Stimulated activated CD4-positive, alpha-beta T cell treated with anti-CD3 and anti-CD28 coated beads, Interleukin-1b, Interleukin-23, amount 100 ng/mL, for 4 hours (primary cell): ENCODE data around the gene HDAC4.
"Not testable (repeated sequence)": the region's sequence is repeated elsewhere in the genome, so short reads cannot be mapped to it uniquely, and the experiment has no call there.

Experiments
- DNase-seq, 2 donors: peaks; one replicate each; pipeline ENCODE4 v3.0.0-alpha.2; 2020; ENCODE audit warnings: low read depth in 2 of 2

The HDAC4 gene

DNA sequence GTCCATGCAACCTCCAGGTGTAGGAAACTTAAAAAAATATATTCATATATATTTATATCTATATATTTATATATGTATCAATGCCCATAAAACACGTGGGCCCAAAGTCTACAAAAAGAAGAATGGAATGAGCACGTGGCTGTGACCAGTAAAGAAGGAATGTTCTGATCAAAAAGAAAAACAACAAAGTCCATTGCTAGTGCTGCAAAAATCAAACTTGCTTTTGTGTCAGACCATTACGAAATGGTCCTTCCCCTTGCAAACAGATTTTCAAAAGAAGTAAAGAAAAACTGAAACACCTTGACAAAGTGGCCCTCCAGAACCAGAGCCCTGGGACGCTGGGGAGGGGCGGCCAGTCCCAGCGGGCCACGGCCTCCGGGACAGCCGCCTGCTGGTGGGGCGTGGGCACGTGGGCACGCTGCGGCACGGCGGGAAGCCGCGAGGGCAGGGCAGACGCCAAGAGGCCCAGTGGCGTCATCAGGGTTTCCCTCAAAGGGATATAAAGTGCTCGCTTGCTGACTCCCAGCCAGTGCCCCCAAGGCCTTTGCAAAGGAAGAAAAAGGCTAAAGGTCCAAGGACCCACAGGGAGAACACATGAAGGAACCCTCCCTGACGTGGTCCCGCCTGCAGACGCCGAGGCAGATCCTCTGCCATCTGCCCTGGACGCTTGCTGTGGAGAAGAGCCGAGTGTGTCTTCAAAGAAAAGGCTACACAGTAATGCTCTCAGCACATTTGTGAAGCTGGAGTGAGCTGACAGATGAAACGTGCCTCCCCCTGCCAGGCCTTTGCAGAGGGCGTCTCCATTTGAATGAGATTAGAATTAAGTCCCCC, 351.2 kb downstream of the HDAC4 start:
- DNase-seq = no peak

DNA sequence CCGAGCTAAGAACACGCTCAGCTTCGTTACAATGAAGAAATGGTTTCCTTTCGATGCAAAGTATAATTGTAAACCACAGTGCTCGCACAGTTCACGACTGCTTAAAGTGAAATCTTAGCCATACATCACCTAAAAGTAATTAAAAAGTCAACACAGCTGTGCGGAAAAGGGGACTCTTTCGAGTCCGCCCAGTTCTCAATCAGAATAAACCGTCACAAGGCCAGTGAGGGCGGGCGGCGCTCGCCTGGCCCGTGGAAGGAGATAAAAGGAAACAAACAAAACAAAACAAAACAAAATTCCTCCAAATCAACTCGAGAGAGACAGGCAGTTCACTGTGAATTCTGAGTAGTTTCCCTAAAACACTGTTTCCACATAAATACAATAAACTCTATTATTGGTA, 352.1 kb downstream of the HDAC4 start:
- no peak for DNase-seq

DNA sequence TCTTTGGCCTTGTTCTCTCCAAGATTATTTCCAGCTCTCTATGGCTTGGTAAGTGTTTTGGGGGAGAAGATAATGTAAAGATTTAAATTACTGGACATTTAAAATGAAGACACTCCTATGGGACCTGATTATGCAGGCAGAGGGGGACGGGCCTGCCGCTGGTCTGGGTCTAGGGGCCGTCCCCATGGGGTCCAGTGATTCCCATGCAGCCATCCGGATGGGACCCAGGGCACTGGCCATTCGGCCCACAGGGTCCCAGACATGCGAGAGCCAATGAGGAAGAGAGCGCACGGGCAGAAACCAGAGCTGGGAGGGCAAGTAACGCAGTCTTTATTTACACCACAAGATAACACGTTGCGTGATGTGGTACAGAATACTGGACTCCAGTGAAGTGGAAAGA, 353.0 kb downstream of the HDAC4 start:
- DNase-seq = no peak

DNA sequence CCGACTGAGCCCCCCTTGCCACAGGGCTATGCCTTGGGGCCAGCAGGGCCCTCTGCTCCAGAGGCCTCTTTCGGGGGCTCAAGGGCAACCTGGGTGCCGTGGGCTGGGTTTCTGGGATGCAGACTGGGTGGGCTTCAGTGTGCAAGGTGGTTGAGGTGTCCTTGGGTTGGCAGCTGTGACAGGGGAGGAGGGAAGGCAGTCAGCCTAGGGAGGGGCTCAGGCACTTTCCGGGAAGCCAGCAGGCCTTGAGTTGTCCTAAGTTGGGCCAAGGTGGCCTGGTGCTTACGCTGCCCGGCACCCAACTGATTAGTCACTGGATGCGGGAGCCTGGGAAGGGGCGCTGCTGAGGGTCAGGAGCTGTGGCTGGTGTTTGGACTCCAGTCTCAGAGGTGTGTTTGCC, 353.4 kb downstream of the HDAC4 start:
- DNase-seq = no peak

DNA sequence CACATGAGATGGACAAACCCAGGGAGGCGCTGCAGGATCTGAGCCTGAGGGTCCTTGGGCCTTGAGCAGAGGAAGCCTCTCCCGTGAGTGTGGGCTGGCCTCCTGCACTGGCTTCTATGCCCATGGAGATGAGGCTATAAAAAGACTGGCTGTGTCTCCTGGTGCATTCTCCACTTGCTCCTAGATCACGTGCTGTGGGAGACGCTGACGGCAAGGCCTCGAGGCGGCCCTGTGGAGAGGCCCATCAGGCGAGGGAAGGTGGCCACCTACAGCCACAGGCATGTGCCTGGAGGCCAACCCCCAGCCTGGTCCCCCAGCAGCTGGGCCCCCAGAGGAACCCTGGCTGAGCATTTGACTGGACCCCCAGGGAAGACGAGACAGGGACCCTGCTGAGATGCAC, 354.0 kb downstream of the HDAC4 start:
- no peak for DNase-seq

DNA sequence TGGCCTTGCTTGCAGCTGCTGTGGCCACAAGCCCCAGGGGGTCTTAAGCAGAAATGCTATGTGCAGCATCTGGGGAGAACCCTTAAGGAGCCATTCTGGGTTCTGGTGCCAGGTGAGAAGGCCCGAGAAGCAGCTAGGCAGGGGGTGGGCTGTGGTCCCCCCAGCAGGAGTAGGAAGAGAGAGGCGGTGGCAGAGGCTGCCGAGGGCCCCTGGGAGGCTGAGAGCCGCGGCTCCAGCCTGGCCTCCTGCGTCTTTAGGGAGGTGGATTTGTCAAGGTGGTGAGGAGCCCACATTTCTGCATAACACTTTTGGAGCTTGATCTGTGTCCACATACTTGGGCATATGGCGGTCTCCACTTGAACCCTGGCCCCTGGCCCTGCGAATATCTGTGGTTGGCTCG, 356.5 kb downstream of the HDAC4 start:
- DNase-seq = no peak

DNA sequence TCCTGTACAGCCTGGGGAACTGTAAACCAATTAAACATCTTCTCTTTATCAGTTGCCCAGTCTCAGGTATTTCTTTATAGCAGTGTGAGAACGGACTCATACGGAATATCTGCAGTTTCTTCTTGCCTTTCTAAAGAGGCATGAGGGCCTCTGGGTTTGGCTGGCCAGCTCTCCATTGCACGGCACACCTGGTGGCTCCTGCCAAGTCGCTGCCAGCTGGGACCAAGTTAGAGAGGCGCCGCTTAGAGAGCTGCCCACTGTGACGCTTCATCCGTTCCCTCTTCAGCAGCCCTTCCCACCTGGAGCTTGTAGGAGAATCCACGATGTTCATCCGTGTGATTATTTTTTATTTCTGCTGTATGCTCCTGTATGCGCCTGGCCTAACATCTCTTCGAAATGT, 357.5 kb downstream of the HDAC4 start:
- no peak for DNase-seq

DNA sequence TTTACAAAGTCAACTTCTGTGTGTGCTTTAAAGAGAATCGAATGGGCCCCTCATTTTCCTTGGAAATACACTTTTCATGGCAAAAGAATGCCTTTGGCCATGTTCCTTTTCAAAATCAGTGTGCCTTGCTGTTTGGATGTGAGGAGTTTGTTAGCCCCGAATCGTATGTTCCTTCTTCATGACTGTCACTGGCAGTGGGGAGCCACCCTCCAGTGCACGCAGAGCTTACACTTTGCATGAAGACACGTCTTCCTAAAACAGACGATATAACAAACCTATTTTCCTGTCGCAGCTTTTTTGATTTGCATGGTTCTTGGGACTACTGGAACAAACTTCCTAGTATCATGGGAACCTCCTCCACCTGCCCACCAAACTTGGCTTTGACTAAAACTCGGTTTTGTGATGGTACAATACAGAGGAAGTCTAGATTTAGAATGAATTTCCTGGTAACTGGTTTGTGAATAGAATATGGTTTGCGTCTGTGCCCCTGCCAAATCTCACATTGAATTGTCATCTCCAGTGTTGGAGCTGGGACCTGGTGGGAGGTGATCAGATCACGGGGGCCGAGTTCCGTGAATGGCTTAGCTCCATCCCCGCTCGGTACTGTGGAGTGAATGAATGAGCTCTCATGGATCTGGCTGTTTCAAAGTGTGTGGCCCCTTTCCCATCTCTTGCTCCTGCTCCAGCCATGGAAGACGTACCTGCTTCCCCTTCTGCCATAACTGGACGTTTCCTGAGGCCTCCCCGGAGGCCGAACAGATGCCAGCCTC, 358.1 kb downstream of the HDAC4 start:
- DNase-seq = no peak

DNA sequence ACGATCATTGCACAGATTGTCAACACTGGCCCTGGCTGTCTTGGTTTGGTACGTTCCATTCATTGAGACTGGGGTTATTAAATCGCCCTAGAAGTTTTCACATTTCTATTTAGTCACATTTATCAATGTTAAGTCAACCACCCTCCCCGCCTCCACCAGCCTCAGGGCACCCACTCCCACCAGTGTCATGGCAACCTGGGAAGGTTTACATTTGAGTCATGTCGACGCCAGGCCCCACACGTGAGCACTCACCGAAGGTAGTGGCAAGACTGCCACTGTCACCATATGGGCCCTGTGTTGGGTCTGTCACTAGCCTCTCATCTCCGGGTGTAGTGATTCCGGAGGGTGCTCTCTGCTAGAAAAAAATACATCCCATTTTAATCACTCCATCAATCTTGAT, 358.8 kb downstream of the HDAC4 start:
- no peak for DNase-seq

DNA sequence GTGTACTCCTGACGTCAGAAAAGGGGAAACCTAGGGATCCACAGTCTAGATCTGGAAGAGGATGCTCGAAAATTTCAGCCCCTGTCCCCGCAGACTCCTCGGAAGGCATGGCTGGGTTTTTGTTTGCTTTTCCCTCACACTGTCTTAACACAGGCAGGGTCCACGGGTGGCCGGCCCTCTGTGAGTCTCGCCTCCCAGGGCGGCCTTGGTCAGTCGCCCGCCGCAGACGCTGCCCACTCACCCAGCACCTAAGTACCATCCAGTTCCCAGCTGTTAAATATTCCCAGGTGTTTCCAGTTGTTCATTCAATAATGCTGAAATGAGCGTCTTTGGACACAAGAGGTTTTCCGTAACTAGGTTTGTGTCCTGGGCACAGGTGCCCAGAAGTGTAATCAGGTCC, 359.8 kb downstream of the HDAC4 start:
- DNase-seq = no peak

DNA sequence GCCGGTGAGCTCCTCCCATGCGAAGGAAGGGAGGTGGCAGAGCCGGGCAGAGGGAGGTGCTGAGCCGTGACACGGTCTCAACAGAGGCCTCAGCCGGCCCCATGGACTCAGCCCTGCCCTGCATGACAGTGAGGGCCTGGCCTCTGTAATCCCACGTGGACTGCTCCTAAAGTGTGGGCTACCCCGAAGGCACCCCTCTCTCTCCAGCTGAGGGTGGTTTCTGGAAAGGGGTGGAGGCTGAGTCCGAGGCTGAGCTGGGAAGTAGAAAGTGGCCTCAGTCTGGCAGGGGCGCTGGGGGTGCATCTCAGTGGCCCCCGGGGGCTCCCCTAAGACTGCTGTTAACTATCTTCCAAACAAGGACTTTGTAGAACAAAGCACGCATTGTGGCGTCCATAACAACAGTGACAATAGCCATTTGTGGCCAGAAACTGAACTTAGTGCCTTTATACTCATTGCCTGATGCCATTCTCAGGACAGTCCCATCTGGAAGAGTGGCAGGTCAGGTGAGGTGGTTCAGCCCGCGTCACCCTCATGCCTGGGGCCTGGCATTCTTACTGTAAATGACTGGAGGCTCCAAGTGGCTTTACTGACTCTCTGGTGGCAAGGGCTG, 360.6 kb downstream of the HDAC4 start:
- DNase-seq = no peak

DNA sequence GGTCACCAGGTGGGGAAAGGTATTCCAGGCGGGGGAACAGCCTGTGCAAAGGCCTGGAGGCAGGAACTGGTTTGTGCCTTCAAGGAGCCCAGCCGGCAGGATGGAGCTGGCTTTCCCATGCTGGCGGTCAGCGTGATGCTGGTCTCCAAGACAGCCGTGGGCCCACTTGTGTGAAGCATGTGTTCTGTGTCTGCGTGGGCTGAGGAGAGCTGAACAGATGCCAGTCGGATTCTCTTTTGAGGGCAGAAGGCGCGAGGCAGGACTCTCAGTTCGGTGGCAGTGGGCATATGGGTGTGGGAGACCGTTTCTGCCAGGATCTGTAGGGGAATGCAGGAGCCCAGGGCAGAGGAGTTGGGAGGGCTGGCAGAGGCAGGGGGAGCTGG, 361.4 kb downstream of the HDAC4 start:
- no peak for DNase-seq

DNA sequence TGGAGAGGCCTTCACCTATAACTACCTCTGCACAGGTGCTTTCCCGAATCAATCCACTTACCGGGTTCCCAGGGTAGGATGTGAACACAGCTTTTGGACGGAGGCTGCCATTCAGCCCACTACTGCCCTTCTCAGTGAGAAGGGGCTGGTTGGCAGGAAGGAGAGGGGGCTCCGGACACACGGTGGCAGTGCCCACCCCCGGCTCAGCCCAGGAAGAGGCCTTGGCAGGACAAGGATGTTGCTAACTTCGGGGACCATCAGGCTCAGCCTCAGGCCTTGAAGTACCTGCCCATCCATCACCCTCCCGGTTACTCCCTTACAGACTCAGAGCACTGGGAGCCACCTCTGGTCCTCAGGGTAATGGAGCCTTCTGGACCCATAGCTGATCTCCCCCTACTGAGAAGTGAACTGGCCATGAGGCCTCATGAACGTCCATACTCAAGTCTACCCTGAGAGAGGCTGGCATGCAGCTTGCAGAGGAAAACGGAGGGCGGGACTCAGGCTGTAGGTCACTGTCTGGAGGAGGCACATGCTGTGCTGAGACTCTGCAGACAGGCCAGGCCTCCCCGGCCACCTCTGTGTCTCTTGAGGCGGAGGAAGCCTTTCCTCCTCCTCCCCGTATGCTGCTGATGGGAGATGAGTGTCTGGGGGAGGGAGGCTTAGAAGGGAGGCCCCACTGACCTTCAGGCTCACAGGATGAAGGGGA, 361.9 kb downstream of the HDAC4 start:
- DNase-seq = no peak

DNA sequence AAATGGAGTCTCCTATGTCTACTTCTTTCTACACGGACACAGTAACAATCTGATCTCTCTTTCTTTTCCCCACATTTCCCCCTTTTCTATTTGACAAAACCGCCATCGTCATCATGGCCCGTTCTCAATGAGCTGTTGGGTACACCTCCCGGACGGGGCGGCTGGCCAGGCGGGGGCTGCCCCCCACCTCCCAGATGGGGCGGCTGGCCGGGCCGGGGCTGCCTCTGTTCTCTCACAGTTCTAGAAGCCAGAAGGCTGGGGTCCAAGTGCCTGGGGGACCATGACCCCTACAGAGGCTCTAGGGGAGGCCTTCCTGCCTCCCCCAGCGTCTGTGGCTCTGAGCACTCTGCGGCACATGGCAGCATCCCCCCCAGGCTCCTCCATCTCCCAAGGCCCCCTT, 362.5 kb downstream of the HDAC4 start:
- not testable (repeated sequence) for DNase-seq

DNA sequence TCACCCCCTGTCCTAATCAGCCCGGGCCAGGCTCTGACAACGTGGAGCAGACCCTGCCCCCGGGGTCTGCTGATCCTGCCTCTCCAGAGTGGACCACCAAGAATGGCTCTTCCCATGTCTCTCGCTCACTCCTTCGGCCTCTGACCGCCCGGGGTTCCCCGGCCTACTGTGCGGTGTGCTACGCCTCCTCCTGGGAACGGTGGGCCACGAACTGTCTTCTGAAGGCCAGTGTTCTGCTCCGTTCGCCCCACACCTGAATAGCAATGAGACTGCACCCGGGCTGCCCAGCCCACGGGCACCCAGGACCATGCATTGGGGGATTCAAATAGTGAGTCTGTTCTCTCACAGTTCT, 363.3 kb downstream of the HDAC4 start:
- no peak for DNase-seq

DNA sequence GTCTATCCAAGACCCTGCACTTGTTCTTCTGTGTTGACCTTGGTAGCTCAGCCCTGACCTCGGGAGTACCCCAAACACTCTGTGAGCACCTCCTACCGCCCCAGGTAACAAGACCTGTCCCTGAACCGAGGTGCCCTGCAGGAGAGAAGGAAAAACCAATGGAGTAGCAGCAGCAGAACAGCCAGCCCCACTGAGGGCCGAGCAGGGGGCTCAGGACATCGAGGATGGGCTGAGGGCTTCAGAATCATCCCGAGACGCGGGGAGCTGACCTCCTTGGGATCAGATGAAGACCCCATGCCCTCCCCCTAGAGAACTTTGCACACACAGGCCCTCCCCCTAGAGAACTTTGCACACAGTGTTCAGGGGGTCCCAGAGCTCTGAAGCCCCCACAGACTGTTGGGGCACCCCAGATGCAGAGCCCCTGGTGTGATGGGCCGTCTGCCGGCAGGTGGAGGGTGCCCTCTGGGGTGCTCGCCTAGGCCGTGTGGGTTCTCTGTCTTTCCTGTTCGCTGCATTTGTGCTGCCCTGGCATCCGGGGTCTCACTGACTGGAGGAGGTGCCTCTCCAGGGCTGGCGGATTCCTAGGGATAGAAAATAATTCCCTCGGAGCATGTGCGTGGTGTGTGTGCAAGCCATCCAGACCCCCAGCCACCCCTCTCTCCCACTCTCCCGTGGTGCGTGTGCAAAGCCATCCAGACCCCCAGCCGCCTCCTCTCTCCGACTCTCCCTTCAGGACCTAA, 363.8 kb downstream of the HDAC4 start:
- no peak for DNase-seq

DNA sequence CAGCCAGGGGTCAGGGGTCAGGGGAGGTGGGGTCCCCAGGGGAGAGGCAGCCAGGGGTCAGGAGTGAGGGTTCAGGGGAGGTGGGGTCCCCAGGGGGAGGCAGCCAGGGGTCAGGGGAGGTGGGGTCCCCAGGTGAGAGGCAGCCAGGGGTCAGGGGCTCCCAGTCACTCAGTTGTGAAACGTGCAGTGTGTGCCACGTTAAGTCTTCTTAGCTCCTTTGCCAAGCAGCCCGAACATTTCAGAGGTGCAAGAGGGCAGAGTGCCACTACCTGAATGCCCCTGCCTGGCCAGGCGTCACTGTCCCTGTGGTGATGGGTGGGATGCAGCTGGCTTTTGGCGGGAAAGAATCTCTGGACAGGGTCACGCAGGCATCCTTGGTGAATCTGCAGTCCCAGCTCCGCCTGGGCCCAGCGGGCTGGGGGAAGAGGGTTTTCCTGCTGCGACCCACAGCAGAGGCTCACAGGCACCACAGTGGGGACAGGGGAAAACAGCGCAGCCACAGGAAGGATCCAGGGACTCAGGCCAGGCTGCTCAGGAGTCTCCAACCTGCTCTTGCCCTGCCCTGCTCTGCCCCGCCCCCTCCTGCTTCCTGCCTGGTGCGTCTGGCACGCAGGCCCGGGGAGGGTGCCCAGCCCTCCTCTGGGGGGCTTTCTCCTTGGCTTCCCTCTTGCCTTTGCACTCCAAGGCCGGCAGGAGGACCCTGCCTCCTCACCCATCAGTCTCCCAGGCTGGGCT, 364.7 kb downstream of the HDAC4 start:
- DNase-seq = no peak

DNA sequence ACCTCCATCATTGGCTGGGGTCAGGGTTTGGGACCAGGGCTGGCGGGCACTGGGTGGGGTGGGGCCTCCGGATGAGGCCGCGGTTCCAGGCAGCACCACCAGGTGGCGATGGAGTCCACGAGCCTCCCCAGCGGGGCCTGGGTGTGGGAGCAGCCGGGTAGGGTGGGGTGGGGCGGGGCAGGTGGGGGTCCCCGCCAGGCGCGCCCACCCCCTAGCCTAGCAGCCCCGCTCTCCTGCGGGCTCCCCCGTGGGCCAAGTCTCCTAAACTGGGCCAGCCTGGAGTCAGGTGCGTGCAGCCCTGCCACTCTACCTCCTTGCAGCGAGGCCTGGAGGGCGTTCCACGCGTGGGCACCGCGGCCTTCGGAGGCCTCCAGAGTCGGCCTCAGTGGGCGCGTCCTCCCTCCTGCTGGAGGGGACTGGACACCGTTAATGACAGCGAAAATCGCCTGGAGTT, 365.4 kb downstream of the HDAC4 start:
- peak; percentile 56 to 59 for DNase-seq

DNA sequence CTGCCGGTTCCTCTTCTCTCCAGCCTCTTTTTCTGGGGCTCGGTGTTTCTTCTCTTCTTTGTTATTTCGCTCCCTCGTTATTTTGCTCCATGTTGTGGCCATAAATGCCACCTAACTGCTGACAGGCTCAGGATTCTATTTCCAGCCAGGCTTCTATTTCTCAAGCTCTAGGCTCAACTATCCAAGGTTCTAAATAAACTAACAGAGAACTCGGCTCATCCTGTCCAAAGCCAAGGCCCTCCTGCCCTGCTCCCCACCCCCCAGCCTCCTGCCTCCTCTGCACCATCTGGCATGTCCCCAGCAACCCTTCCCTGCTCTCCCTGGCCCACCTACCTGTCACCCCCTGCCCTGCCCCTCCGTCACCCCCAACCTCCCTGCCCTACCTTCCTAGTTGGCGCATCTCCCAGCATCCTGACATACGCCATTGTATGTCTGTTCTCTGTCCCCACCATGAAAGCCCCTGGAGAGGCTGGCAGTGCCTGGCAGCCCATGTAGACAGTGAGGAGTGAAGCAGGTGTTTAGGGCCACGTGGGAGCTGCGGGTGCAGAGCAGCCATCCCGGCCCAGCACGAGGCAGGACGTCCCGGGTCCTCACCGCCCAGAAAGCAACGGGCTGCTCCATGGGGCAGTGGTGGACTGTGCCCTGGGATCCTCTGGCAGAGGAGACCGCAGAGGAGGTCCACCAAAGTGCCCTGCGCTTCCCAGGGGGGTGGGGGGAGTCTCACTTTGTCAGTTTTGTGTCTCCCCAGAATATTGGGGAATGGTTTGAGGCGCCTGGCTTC, 366.1 kb downstream of the HDAC4 start:
- DNase-seq = no peak
